Bronchial epithelial cell (primary cell): ENCODE data around the gene ATG4B. TPM values are rescaled to one million over a fixed set of nuclear protein-coding genes. Genes with fewer than 3 reads are reported as not detected.
"Not testable (repeated sequence)": the region's sequence is repeated elsewhere in the genome, so short reads cannot be mapped to it uniquely, and the experiment has no call there.

Source experiments
- DNase-seq: peaks from one replicate; pipeline ENCODE4 v3.0.0-alpha.2; 2010; ENCODE audit warnings: low read depth
- FAIRE-seq: peaks from 2 replicates; lab custom pipeline; 2011; peaks lifted over from hg19 to GRCh38; lab: Jason Lieb, UNC
- H3K27me3 ChIP-seq: 2 replicates; pipeline ENCODE4 v1.5.1; 2011; ENCODE audit warnings: low read length; ENCODE audit not compliant: control insufficient read depth, insufficient read depth
- H3K36me3 ChIP-seq: 2 replicates; pipeline ENCODE4 v1.5.1; 2011; ENCODE audit warnings: low read length; ENCODE audit not compliant: control insufficient read depth, insufficient read depth
- H3K4me3 ChIP-seq: 2 replicates; pipeline ENCODE4 v1.5.1; 2011; ENCODE audit warnings: mild to moderate bottlenecking, low read depth, low read length, control low read depth
- CTCF ChIP-seq: IDR thresholded peaks from 2 replicates; pipeline ENCODE4 v1.5.1; 2011; ENCODE audit warnings: mild to moderate bottlenecking, moderate library complexity, low read length, control low read depth, inconsistent platforms; ENCODE audit not compliant: insufficient read depth, severe bottlenecking
- total RNA-seq: library from RNA; depleted of rRNA; stranded (reverse); fragments of >200 nt; gene quantifications from 2 replicates; pipeline ENCODE4 v1.2.1, GENCODE V29; 2014

Gene ATG4B
- total RNA-seq, 1 donor from 2014 or later = 51.3 TPM

- Histone ChIP-seq H3K4me3 (no peak overlapping the region), H3K27me3 (no peaks in the 10 kb centered on the region), H3K36me3 (peaks cover 14% of the 10 kb centered on the region)
- no peak for FAIRE-seq
- no peak for TF ChIP-seq CTCF
- DNase-seq = no peak
Observed at GRCh38 chr2:241660593-241661213, 23.2 kb downstream of the ATG4B start.

- H3K36me3 ChIP-seq = peaks cover 23% of the 10 kb centered on the region
- not testable (repeated sequence) for FAIRE-seq
Observed at GRCh38 chr2:241662731-241663130, 25.2 kb downstream of the ATG4B start.

GRCh38 chr2:241665731-241666440 lies 28.4 kb downstream of the ATG4B start:
- Histone ChIP-seq H3K27me3 (no peaks in the 10 kb centered on the region), H3K36me3 (peaks cover 21% of the 10 kb centered on the region), H3K4me3 (no peak overlapping the region)
- no peak for FAIRE-seq
- no peak for TF ChIP-seq CTCF
- no peak for DNase-seq

More at GRCh38 chr2:241662731-241663130, 25.2 kb downstream of the ATG4B start:
- not testable (repeated sequence) for H3K27me3 ChIP-seq, H3K4me3 ChIP-seq, DNase-seq

- DNase-seq (no peak), FAIRE-seq (no peak)
- Histone ChIP-seq H3K36me3 (peaks cover 26% of the 10 kb centered on the region), H3K27me3 (no peaks in the 10 kb centered on the region), H3K4me3 (no peak overlapping the region)
- TF ChIP-seq CTCF = no peak
Observed at GRCh38 chr2:241666627-241667400, 29.3 kb downstream of the ATG4B start.

- FAIRE-seq = no peak
- no peak for TF ChIP-seq CTCF
- no peaks in the 10 kb centered on the region for H3K27me3 ChIP-seq
Observed at GRCh38 chr2:241668354-241668753, 30.9 kb downstream of the ATG4B start.

GRCh38 chr2:241668839-241669238 lies 31.3 kb downstream of the ATG4B start:
- no peaks in the 10 kb centered on the region for H3K27me3 ChIP-seq
- no peak overlapping the region for H3K4me3 ChIP-seq
- FAIRE-seq (no peak), DNase-seq (no peak)
- H3K36me3 ChIP-seq = peaks cover 27% of the 10 kb centered on the region
- TF ChIP-seq CTCF = no peak

More at GRCh38 chr2:241668354-241668753, 30.9 kb downstream of the ATG4B start:
- H3K4me3 ChIP-seq = no peak overlapping the region
- H3K36me3 ChIP-seq = peaks cover 27% of the 10 kb centered on the region
- DNase-seq = no peak
